DND-41 (cell line): Measurements from ENCODE around the gene FGR.
A peak's percentile ranks its signal among the peaks of the same experiment; 100 is the strongest.

Experiments
- ATAC-seq: fragments of 200-7000 bp; cut with Tn5 transposase; 3 replicates; pipeline ENCODE4 v1.9.1; 2021; ENCODE audit warnings: low read depth; ENCODE audit not compliant: insufficient read depth
- DNase-seq: peaks from one replicate; pipeline ENCODE4 v3.0.0-alpha.2; 2020
- H2AFZ ChIP-seq: 2 replicates; pipeline ENCODE4 v1.6.0; 2012; ENCODE audit warnings: low read depth, low read length
- H3K27ac ChIP-seq: 2 replicates; pipeline ENCODE4 v1.5.1; 2012; ENCODE audit warnings: low read length, inconsistent platforms
- H3K27me3 ChIP-seq: fragments of 200-600 bp; sonication (generic); 2 replicates; pipeline ENCODE4 v1.6.0; 2012; ENCODE audit warnings: low read length, mild to moderate bottlenecking, inconsistent platforms; ENCODE audit not compliant: insufficient read depth, poor library complexity
- H3K36me3 ChIP-seq: 2 replicates; pipeline ENCODE4 v1.5.1; 2012; ENCODE audit warnings: low read length, inconsistent platforms; ENCODE audit not compliant: insufficient read depth
- H3K4me1 ChIP-seq: 2 replicates; pipeline ENCODE4 v1.5.1; 2012; ENCODE audit warnings: mild to moderate bottlenecking, low read length; ENCODE audit not compliant: insufficient read depth
- H3K4me2 ChIP-seq: 2 replicates; pipeline ENCODE4 v1.6.0; 2012; ENCODE audit warnings: mild to moderate bottlenecking, moderate library complexity, low read length, inconsistent platforms; ENCODE audit not compliant: insufficient read depth
- H3K4me3 ChIP-seq, 2 experiments: fragments of 200-600 bp in 1 of 2; shearing (Covaris generic) in 1 of 2; 2 replicates each; pipeline ENCODE4 v1.5.1; 2012 to 2016; ENCODE audit warnings: inconsistent platforms in 2 of 2, low read length in 2 of 2, mild to moderate bottlenecking in 2 of 2, low read depth in 1 of 2, moderate library complexity in 1 of 2
- H3K79me2 ChIP-seq: 2 replicates; pipeline ENCODE4 v1.6.0; 2012; ENCODE audit warnings: low read length, inconsistent platforms; ENCODE audit not compliant: insufficient read depth
- H3K9ac ChIP-seq: 2 replicates; pipeline ENCODE4 v1.6.0; 2012; ENCODE audit warnings: low read depth, mild to moderate bottlenecking, inconsistent platforms, low read length, moderate library complexity
- H3K9me3 ChIP-seq: 2 replicates; pipeline ENCODE4 v1.5.1; 2012; ENCODE audit warnings: low read length, moderate library complexity, mild to moderate bottlenecking, inconsistent platforms; ENCODE audit not compliant: insufficient read depth, severe bottlenecking
- H4K20me1 ChIP-seq: 2 replicates; pipeline ENCODE4 v1.6.0; 2012; ENCODE audit warnings: low read length; ENCODE audit not compliant: insufficient read depth
- EZH2 ChIP-seq: IDR thresholded peaks from 3 replicates; pipeline ENCODE4 v1.6.1; 2012; ENCODE audit warnings: borderline replicate concordance, low read depth, mild to moderate bottlenecking, moderate library complexity, low read length, inconsistent platforms; ENCODE audit not compliant: severe bottlenecking
- TF ChIP-seq, protein P1 (sequence below): IDR thresholded peaks from 2 replicates; pipeline ENCODE4 v1.5.1; 2012; ENCODE audit warnings: borderline replicate concordance, low read length, moderate library complexity, mild to moderate bottlenecking; ENCODE audit not compliant: poor library complexity, severe bottlenecking; ENCODE audit errors: extremely low read depth

FGR gene

DNA sequence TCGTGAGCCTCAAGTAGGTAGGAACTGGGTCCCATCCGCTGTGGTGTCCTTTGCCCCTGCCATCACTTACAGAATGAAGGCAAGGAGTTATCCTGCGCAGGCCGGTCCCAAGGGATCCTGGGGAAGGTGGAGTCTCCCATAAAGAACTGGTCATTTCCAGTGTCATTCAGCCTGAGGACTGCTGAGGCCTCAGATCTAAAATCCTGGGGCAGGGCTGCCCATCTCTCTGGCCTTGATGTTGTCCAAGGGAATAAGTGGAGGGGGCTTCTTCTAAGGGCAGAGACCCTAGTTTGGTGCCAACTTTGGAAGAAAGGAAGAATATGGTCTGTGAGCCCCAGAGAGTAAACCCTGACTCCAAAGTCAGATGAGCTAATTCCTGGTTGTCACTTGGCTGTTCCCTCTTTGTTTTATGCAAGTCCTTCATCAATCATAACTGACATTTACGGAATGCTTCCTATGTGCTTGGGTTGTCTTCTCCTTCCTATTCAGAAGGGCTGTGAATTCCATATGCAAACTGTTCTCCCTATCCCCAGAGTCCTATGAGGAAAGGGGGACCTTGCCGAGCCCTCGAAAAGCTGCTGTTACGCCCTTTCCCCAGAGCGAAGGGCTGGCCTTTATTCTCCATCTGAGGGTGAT, 30.1 kb upstream of the FGR start:
- Histone ChIP-seq H3K9me3 (no peaks in the 10 kb centered on the region), H2AFZ (no peak overlapping the region), H3K4me1 (peaks cover 58% of the 10 kb centered on the region), H3K27ac (no peak overlapping the region), H3K79me2 (peaks cover 14% of the 10 kb centered on the region), H3K9ac (no peak overlapping the region), H4K20me1 (no peaks in the 10 kb centered on the region), H3K36me3 (peaks cover 15% of the 10 kb centered on the region), H3K4me3 (no peak overlapping the region), H3K4me2 (no peak overlapping the region), H3K27me3 (no peaks in the 10 kb centered on the region)
- TF ChIP-seq, protein P1, sequence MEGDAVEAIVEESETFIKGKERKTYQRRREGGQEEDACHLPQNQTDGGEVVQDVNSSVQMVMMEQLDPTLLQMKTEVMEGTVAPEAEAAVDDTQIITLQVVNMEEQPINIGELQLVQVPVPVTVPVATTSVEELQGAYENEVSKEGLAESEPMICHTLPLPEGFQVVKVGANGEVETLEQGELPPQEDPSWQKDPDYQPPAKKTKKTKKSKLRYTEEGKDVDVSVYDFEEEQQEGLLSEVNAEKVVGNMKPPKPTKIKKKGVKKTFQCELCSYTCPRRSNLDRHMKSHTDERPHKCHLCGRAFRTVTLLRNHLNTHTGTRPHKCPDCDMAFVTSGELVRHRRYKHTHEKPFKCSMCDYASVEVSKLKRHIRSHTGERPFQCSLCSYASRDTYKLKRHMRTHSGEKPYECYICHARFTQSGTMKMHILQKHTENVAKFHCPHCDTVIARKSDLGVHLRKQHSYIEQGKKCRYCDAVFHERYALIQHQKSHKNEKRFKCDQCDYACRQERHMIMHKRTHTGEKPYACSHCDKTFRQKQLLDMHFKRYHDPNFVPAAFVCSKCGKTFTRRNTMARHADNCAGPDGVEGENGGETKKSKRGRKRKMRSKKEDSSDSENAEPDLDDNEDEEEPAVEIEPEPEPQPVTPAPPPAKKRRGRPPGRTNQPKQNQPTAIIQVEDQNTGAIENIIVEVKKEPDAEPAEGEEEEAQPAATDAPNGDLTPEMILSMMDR: no peak
- no peak for TF ChIP-seq EZH2
- ATAC-seq (no peak), DNase-seq (no peak)

DNA sequence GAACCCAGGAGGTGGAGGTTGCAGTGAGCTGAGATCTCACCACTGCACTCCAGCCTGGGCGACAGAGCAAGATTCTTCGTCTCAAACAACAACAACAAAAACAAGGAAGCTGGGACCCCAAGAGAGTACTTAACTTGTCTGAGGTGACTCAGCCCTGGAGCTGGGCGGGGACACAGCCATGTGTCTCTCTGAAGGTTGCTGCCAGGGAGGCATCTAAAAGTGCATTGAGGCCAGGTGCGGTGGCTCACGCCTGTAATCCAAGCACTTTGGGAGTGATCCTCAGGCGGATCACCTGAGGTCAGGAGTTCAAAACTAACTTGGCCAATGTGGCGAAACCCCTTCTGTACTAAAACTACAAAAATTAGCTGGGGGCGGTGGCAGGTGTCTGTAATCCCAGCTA, 29.3 kb upstream of the FGR start:
- peak overlapping the region; percentile 39; the same call in 1 of the 2 replicates for H3K27ac ChIP-seq
- H2AFZ ChIP-seq: no peak overlapping the region
- H3K36me3 ChIP-seq: peaks cover 15% of the 10 kb centered on the region
- no peaks in the 10 kb centered on the region for H3K27me3 ChIP-seq
- H3K9ac ChIP-seq: 0 out of 2 replicates have a peak overlapping the region, but pooled peaks have one; percentile 74
- H3K4me2 ChIP-seq: no peak overlapping the region
- peaks cover 8% of the 10 kb centered on the region for H3K79me2 ChIP-seq
- H3K4me1 ChIP-seq: peaks cover 57% of the 10 kb centered on the region
- no peaks in the 10 kb centered on the region for H4K20me1 ChIP-seq
- ATAC-seq: no peak
- no peaks in the 10 kb centered on the region for H3K9me3 ChIP-seq
- TF ChIP-seq, protein P1: no peak
- TF ChIP-seq EZH2: no peak
- no peak for DNase-seq
- no peak overlapping the region for H3K4me3 ChIP-seq

DNA sequence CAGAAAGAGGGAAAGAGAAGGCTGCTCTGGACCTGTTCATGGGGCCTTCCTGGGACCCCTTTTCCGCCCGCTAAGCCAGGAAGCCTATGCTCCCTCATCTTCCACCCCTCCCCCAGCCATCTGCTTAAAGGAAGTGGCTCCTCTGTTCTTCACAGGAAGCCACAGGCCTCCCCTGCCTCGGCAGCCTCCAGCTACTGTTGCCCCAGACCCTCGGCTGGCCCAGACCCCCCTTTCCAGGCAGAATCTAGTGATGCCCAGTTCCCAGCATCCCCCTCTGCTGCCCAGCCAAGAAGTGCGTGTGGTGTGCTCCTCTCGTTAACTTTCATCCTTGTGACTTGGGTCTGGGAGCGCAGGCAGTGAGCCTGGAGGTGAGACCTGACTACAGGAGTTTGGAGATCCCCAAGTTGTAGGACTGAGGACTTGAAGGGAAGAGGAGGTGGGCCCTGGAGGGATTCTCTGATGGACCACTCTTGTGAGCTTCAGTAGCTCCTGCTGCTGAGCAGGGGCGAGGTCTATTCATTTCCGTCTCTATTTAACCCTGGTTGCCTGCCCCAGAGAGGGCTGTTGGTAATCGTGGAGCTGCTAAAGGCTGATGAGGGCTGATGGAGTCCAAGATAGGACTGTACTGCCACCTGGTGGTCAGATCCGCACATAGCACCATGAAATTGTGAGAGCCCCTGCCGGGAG, 27.9 kb upstream of the FGR start:
- peak overlapping the region; percentile 74 for H3K9ac ChIP-seq

More for the DNA sequence above, 27.9 kb upstream of the FGR start:
- H3K9me3 ChIP-seq: no peaks in the 10 kb centered on the region
- peak overlapping the region in 1 of 2 experiments; percentile 49; a peak in 2 of 4 replicates for H3K4me3 ChIP-seq
- TF ChIP-seq, protein P1: peak; percentile 91
- TF ChIP-seq EZH2: no peak
- no peaks in the 10 kb centered on the region for H3K27me3 ChIP-seq
- H4K20me1 ChIP-seq: no peaks in the 10 kb centered on the region
- H2AFZ ChIP-seq: peak overlapping the region; percentile 75
- DNase-seq (peak; percentile 95), ATAC-seq (peak; percentile 82)
- peak overlapping the region; percentile 99 for H3K27ac ChIP-seq
- H3K4me2 ChIP-seq: peak overlapping the region; percentile 68
- peaks cover 3% of the 10 kb centered on the region; the same call in 1 of the 2 replicates for H3K79me2 ChIP-seq
- H3K36me3 ChIP-seq: peaks cover 10% of the 10 kb centered on the region
- peaks cover 62% of the 10 kb centered on the region for H3K4me1 ChIP-seq
